ENCODE results near the gene FLVCR1. TPM values are rescaled to one million over a fixed set of nuclear protein-coding genes. Genes with fewer than 3 reads are reported as not detected.

Gene FLVCR1
- total RNA-seq, 6 experiments from 2014 or later: 1.6 to 5.8 (median 2.1) TPM

DNA sequence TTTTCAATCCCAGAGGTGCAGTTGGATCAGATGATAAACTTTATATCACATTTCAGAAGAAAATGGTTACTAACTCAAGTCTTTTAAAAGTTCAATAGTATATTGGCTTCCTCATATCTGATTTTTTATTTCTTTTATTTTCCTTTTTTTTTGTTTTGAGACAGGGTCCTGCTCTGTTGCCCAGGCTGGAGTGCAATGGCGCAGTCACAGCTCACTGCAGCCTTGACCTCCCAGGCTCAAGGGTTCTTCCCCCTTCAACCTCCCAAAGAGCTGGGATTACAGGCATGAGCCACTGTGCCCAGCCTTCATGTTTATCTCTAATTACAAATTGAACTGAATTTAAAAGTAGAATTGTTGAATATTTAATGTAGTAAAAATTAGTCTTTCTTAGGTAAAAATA lies 13.9 kb downstream of the FLVCR1 start:
- ATAC-seq (no peak), DNase-seq (no peak)
- WGBS (ENCODE audit: insufficient coverage, low coverage, low lambda C conversion rate, missing lambda C conversion rate): 5% methylated on average over 1 of the region's 1 CpG
- TF ChIP-seq POLR2A (IDR thresholded peaks at IDR 0.05) (no peak), CTCF (IDR thresholded peaks at IDR 0.05) (no peak)
- Histone ChIP-seq H3K4me1 (no peaks in the 10 kb centered on the region), H3K36me3 (no peaks in the 10 kb centered on the region), H3K4me3 (no peak overlapping the region), H3K9me3 (no peaks in the 10 kb centered on the region), H3K27ac (no peak overlapping the region), H3K27me3 (no peaks in the 10 kb centered on the region)
- intact Hi-C loops (cut with DNase I): no loop called here

DNA sequence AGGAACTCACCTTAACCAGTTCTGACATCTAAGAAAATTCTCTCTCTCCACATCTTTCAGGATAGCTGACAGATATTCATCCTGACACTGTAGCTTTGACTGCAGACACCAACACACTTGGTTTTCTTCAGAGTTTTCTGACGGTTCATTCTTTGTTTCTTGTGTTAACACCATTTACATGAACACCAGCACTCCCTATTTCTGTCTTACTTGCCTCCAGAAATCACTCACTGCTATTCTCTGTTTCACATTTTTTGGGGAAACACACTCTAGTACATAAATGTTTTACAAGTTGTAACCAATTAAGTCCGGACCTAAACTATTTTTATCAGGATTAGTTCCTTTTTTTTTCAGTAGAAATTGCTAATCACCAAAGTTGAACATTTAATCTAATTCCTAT lies 15.4 kb downstream of the FLVCR1 start:
- no peak for DNase-seq
- no peak overlapping the region for H3K27ac ChIP-seq
- ATAC-seq: no peak
- no peaks in the 10 kb centered on the region for H3K36me3 ChIP-seq
- no peaks in the 10 kb centered on the region for H3K27me3 ChIP-seq
- no peaks in the 10 kb centered on the region for H3K9me3 ChIP-seq
- WGBS (ENCODE audit: insufficient coverage, low coverage, low lambda C conversion rate, missing lambda C conversion rate): 70% methylated on average over 2 of the region's 2 CpGs
- TF ChIP-seq CTCF (IDR thresholded peaks at IDR 0.05) (no peak), POLR2A (IDR thresholded peaks at IDR 0.05) (no peak)
- H3K4me3 ChIP-seq: no peak overlapping the region
- intact Hi-C loops (cut with DNase I): no loop called here
- no peaks in the 10 kb centered on the region for H3K4me1 ChIP-seq

DNA sequence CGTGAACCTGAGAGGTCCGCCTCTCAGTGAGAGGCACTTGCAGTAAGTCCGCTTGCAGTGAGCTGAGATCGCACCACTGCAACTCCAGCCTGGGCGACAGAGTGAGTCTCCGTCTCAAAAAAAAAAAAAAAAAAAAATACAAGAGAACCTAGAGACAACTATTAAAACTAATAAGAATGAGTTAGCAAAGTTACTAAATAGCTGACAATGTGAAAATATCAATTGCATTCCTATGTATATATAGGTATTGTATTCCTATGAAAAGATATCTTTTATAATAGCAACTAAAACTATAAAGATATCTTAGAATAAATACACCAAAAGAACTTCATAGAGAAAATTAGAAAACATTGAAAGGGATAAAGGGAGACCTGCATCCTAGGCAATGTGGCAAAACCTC lies 20.3 kb downstream of the FLVCR1 start:
- Histone ChIP-seq H3K27me3 (no peaks in the 10 kb centered on the region), H3K9me3 (no peaks in the 10 kb centered on the region), H3K27ac (no peak overlapping the region), H3K4me3 (no peak overlapping the region), H3K36me3 (peaks cover 0 to 1% (median 0%) of the 10 kb centered on the region in 4 donors), H3K4me1 (no peaks in the 10 kb centered on the region)
- TF ChIP-seq CTCF (IDR thresholded peaks at IDR 0.05): no peak
- TF ChIP-seq POLR2A (IDR thresholded peaks at IDR 0.05): no peak
- no peak for DNase-seq
- ATAC-seq: no peak
- 88% methylated on average over 6 of the region's 6 CpGs for WGBS (ENCODE audit: insufficient coverage, low coverage, low lambda C conversion rate, missing lambda C conversion rate)
- intact Hi-C loops (cut with DNase I): no loop called here

GRCh38 chr1:212879947-212880690 lies 22.0 kb downstream of the FLVCR1 start:
- 93% methylated on average over 6 of the region's 6 CpGs for WGBS (ENCODE audit: insufficient coverage, low coverage, low lambda C conversion rate, missing lambda C conversion rate)
- TF ChIP-seq CTCF (IDR thresholded peaks at IDR 0.05): no peak
- TF ChIP-seq POLR2A (IDR thresholded peaks at IDR 0.05): no peak
- ATAC-seq (no peak), DNase-seq (no peak)
- Histone ChIP-seq H3K36me3 (peaks cover 0 to 2% (median 0%) of the 10 kb centered on the region in 4 donors), H3K4me3 (no peak overlapping the region), H3K9me3 (no peaks in the 10 kb centered on the region), H3K27me3 (no peaks in the 10 kb centered on the region), H3K4me1 (no peaks in the 10 kb centered on the region), H3K27ac (no peak overlapping the region)
- intact Hi-C loops (cut with DNase I): no loop called here

All from right lobe of liver (tissue), 6 donors.